Keratinocyte (primary cell): ENCODE results near the gene HOXB4. TPM values are rescaled to one million over a fixed set of nuclear protein-coding genes. Genes with fewer than 3 reads are reported as not detected.
A peak's percentile ranks its signal among the peaks of the same experiment; 100 is the strongest.

Experiments used
- DNase-seq: peaks from one replicate; pipeline ENCODE4 v3.0.0-alpha.2; 2011; ENCODE audit warnings: low read depth, missing footprints, low spot score
- FAIRE-seq: peaks from 2 replicates; lab custom pipeline; 2011; peaks lifted over from hg19 to GRCh38; lab: Jason Lieb, UNC
- H2AFZ ChIP-seq: 2 replicates; pipeline ENCODE4 v1.6.0; 2012; ENCODE audit warnings: low read length, control low read depth, inconsistent platforms; ENCODE audit not compliant: control insufficient read depth
- H3K27ac ChIP-seq: 2 replicates; pipeline ENCODE4 v1.5.1; 2011; ENCODE audit warnings: low read length; ENCODE audit not compliant: control insufficient read depth, insufficient read depth
- H3K27me3 ChIP-seq: 3 replicates; pipeline ENCODE4 v1.6.0; 2011; ENCODE audit warnings: low read length; ENCODE audit not compliant: control insufficient read depth, insufficient read depth; ENCODE audit errors: extremely low read depth
- H3K36me3 ChIP-seq, 2 experiments: 2 replicates in 1 of 2; 3 replicates in 1 of 2; pipeline ENCODE4 v1.5.1; 2011; ENCODE audit warnings: low read length in 2 of 2, mild to moderate bottlenecking in 1 of 2; ENCODE audit not compliant: control insufficient read depth in 2 of 2, insufficient read depth in 2 of 2; ENCODE audit errors: extremely low read depth in 1 of 2
- H3K4me1 ChIP-seq: 3 replicates; pipeline ENCODE4 v1.5.1; 2011; ENCODE audit warnings: low read length; ENCODE audit not compliant: control insufficient read depth, insufficient read depth; ENCODE audit errors: extremely low read depth
- H3K4me2 ChIP-seq: 3 replicates; pipeline ENCODE4 v1.6.0; 2011; ENCODE audit warnings: low read depth, low read length; ENCODE audit not compliant: control insufficient read depth, insufficient read depth; ENCODE audit errors: extremely low read depth
- H3K4me3 ChIP-seq, 3 experiments: fragments of 200-600 bp in 1 of 3; sonication (generic) in 1 of 3; 2 replicates in 2 of 3; 3 replicates in 1 of 3; pipeline ENCODE4 v1.5.1; 2011 to 2016; ENCODE audit warnings: low read length in 3 of 3, mild to moderate bottlenecking in 3 of 3, control low read depth in 2 of 3, inconsistent platforms in 1 of 3, low read depth in 1 of 3, mixed read lengths in 1 of 3, mixed run types in 1 of 3, moderate library complexity in 1 of 3; ENCODE audit not compliant: control insufficient read depth in 2 of 3, insufficient read depth in 2 of 3; ENCODE audit errors: extremely low read depth in 1 of 3
- H3K79me2 ChIP-seq: 2 replicates; pipeline ENCODE4 v1.6.0; 2012; ENCODE audit warnings: low read length; ENCODE audit not compliant: control insufficient read depth, insufficient read depth
- H3K9ac ChIP-seq: 3 replicates; pipeline ENCODE4 v1.6.0; 2011; ENCODE audit warnings: low read length; ENCODE audit not compliant: control insufficient read depth, insufficient read depth; ENCODE audit errors: extremely low read depth
- H3K9me1 ChIP-seq: 3 replicates; pipeline ENCODE4 v1.6.0; 2011; ENCODE audit warnings: low read length; ENCODE audit not compliant: control insufficient read depth, insufficient read depth; ENCODE audit errors: extremely low read depth
- H3K9me3 ChIP-seq: 2 replicates; pipeline ENCODE4 v1.5.1; 2012; ENCODE audit warnings: low read depth, low read length; ENCODE audit not compliant: control insufficient read depth
- H4K20me1 ChIP-seq: 3 replicates; pipeline ENCODE4 v1.6.0; 2011; ENCODE audit warnings: low read length; ENCODE audit not compliant: control insufficient read depth, insufficient read depth; ENCODE audit errors: extremely low read depth
- CTCF ChIP-seq, 3 experiments: IDR thresholded peaks in 1 of 3; conservative IDR thresholded peaks in 1 of 3; optimal IDR thresholded peaks in 1 of 3; 2 replicates in 2 of 3; 3 replicates in 1 of 3; pipeline versions ENCODE3 to v1.5.1; 2011; ENCODE audit warnings: low read length in 3 of 3, mild to moderate bottlenecking in 3 of 3, moderate library complexity in 2 of 3, control low read depth in 1 of 3, inconsistent platforms in 1 of 3; ENCODE audit not compliant: insufficient read depth in 2 of 3; ENCODE audit errors: extremely low read depth in 1 of 3
- EZH2 ChIP-seq: IDR thresholded peaks from one replicate; pipeline ENCODE4 v1.6.1; 2012; ENCODE audit warnings: inconsistent platforms, mild to moderate bottlenecking, low read length, moderate library complexity
- dilution Hi-C: fragments of 300-500 bp; cut with MboI; formaldehyde crosslinking; loops from one replicate; pipeline ENCODE4 v1.7.0; 2020; ENCODE audit warnings: low sequenced_read_pairs; ENCODE audit not compliant: extremely low pct_ligation_motif_present
- polyA plus RNA-seq, 5 experiments: library from polyadenylated mRNA; depleted of rRNA in 3 of 5; stranded (reverse) in 3 of 5; stranded (forward) in 1 of 5; unstranded in 1 of 5; fragments of >200 nt; gene quantifications; 1 replicate in 1 of 5; 2 replicates in 3 of 5; 3 replicates in 1 of 5; pipeline versions ENCODE4 v1.2.1 to v1.2.3, GENCODE V29; 2011 to 2012; ENCODE audit warnings: missing spikeins in 2 of 5, low read depth in 1 of 5, low replicate concordance in 1 of 5

The HOXB4 gene
- polyA plus RNA-seq, 1 donor (not counting 4 experiments of a cell fraction or from before 2014, with no cell fraction given), result 0.59 TPM

DNA sequence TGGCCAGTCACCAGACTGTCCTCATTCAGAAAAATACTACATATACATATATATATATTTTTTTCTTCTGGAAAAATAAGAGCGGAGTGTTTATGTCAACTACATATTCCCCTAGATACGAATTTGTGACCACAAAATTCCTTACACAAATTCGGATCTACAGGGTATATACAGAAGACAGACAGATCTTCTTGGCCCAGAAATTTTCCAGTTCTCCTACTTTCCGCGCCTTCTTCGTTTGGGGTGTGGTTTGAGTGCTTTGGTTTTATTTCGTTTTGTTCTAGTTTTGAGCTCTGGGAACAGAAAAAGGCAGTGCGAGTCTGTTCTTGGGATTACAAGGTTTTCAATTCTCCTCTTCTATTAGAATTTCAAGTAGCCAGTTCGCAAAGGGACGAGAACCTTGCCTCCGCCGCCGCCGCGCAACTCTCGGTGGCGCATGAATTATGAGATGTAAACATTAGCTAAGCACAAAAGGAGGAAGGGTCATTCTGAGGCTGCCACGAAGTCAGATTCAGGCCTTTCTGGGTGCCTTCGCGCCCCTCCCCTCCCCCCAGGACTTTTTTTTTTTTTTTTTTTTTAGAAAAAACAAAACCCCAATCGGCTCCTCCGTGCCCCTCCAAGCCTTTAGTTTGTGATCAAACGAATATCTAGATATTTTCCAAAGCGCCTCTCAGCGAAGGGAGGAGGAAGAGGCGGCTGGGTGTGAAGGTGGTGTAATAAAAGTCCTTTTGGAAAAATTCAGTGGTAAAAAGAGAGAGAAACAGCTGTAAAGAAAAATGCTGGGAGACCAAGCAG lies 1.8 kb upstream of the HOXB4 start:
- Histone ChIP-seq H3K27ac (no peak overlapping the region), H3K36me3 (peaks cover 0 to 2% of the 10 kb centered on the region in 2 experiments), H3K9ac (no peak overlapping the region), H4K20me1 (no peaks in the 10 kb centered on the region), H2AFZ (no peak overlapping the region), H3K4me2 (no peak overlapping the region), H3K4me1 (peaks cover 16% of the 10 kb centered on the region), H3K9me1 (no peaks in the 10 kb centered on the region), H3K27me3 (peaks cover 71% of the 10 kb centered on the region), H3K79me2 (no peaks in the 10 kb centered on the region), H3K9me3 (no peaks in the 10 kb centered on the region), H3K4me3 (no peak overlapping the region)
- dilution Hi-C loops, result no loop called here
- TF ChIP-seq CTCF (optimal IDR thresholded peaks at IDR 0.05 in 1 of 3, IDR thresholded peaks at IDR 0.05 in 1 of 3, conservative IDR thresholded peaks at IDR 0.05 in 1 of 3; ENCODE audit: extremely low read depth in 1 of 3, insufficient read depth in 2 of 3, low read length in 3 of 3) (no peak), EZH2 (no peak)
- FAIRE-seq, result no peak
- no peak for DNase-seq

DNA sequence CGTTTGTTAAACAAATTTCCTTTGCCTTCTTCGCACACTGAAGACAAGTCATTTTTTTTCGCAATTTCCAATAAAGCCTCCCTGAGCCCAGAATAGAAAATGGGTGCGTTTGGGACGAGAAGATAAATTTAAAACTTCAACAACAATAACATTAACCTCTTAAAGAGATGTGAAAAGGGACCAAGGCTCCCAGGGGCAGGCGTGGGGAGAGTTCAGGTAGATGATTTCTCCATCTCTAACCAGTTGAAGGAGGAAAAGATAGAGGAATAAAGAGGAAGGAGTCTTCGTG lies 1.3 kb upstream of the HOXB4 start:
- no peaks in the 10 kb centered on the region for H4K20me1 ChIP-seq
- H3K27ac ChIP-seq, result no peak overlapping the region
- dilution Hi-C loops, result no loop called here
- peaks cover 0 to 2% of the 10 kb centered on the region in 2 experiments for H3K36me3 ChIP-seq
- DNase-seq, result no peak
- FAIRE-seq, result no peak
- no peak for TF ChIP-seq EZH2
- no peak for TF ChIP-seq CTCF (optimal IDR thresholded peaks at IDR 0.05 in 1 of 3, IDR thresholded peaks at IDR 0.05 in 1 of 3, conservative IDR thresholded peaks at IDR 0.05 in 1 of 3; ENCODE audit: extremely low read depth in 1 of 3, insufficient read depth in 2 of 3, low read length in 3 of 3)
- no peak overlapping the region for H2AFZ ChIP-seq
- H3K4me3 ChIP-seq, result no peak overlapping the region
- peaks cover 76% of the 10 kb centered on the region for H3K27me3 ChIP-seq
- peak overlapping the region; percentile 71 for H3K4me2 ChIP-seq
- no peaks in the 10 kb centered on the region for H3K9me1 ChIP-seq
- H3K79me2 ChIP-seq, result no peaks in the 10 kb centered on the region
- no peak overlapping the region for H3K9ac ChIP-seq
- peaks cover 14% of the 10 kb centered on the region for H3K4me1 ChIP-seq
- H3K9me3 ChIP-seq, result no peaks in the 10 kb centered on the region
